ENCODE measurements around the gene DGKB. TPM values are rescaled to one million over a fixed set of nuclear protein-coding genes. Genes with fewer than 3 reads are reported as not detected.

The DGKB gene
- total RNA-seq, 2 experiments from 2014 or later, result not detected

DNA sequence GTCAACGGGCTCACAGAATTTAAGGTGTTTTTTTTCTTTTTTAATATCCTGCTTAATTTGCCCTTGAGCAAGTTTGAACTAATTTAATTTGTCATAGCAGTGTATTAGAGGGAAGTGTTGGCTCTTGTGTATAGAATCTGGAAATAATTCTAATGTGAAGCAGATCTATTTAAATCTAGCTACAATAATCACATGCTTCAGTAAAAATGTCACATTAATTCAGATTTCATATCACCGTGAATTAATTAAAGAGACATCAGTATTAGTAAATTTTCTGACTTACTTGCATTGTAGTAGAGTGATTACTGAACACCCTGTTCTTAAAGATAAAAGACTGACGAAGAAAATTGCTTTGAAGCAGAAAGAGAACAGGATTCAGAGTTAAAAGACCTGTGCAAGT is 124.7 kb downstream of the DGKB start:
- Mint-ChIP-seq H3K9me3 (peaks cover 8% of the 10 kb centered on the region), H3K4me3 (no peak overlapping the region), H3K27me3 (no peaks in the 10 kb centered on the region), H3K36me3 (no peaks in the 10 kb centered on the region), H3K27ac (no peak overlapping the region), H3K4me1 (no peaks in the 10 kb centered on the region)
- ATAC-seq (ENCODE audit: low read depth) (no peak), DNase-seq (no peak)
- POLR2A ChIA-PET, result no interaction called here

DNA sequence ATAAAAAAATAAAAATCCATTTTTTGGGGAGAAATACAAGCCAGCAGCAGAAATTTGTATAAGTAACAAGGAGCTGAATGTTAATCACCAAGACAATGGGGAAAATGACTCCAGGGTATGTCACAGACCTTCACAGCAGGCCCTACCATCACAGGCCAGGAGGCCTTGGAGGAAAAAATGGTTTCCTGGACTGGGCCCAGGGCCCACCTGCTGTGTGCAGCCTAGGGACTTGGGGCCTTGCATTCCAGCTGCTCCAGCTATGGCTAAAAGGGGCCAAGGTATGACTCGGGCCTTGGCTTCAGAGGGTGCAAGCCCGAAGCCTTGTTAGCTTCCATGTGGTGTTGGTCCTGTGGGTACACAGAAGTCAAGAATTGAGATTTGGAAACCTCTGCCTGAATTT is 126.3 kb downstream of the DGKB start:
- Mint-ChIP-seq H3K27ac (no peak overlapping the region), H3K36me3 (no peaks in the 10 kb centered on the region), H3K9me3 (peaks cover 8% of the 10 kb centered on the region), H3K27me3 (no peaks in the 10 kb centered on the region), H3K4me1 (no peaks in the 10 kb centered on the region), H3K4me3 (no peak overlapping the region)
- ATAC-seq (ENCODE audit: low read depth) (no peak), DNase-seq (no peak)
- POLR2A ChIA-PET, result no interaction called here

DNA sequence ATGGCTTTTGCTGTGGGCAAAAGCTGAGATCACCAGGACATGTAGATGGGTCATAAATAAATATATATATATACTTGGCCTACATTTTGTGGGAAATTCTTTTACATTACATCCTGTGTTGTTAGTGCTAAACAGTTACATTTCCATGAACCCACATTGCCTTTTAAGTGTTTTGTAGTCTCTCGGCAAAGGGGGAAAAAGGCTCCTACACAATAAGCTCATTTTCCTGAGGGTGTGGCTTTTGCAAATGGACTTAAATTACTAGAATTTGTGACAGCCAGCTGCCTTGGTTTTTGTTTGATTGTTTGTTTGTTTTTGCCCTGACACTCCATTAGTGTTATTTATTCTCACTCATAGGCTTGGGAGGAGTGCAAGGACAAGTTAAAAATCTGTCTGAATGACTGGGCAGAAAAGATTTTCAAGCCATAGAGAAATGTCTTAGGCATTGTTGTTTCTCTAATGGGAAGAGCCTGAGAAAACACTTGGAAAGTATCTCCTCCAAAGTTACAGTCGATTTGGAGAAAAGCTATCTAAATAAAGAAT is 128.8 kb downstream of the DGKB start:
- Mint-ChIP-seq H3K4me1 (no peaks in the 10 kb centered on the region), H3K9me3 (peaks cover 8% of the 10 kb centered on the region), H3K27ac (no peak overlapping the region), H3K27me3 (no peaks in the 10 kb centered on the region), H3K36me3 (no peaks in the 10 kb centered on the region), H3K4me3 (no peak overlapping the region)
- no peak for DNase-seq
- POLR2A ChIA-PET, result no interaction called here
- ATAC-seq (ENCODE audit: low read depth), result no peak

DNA sequence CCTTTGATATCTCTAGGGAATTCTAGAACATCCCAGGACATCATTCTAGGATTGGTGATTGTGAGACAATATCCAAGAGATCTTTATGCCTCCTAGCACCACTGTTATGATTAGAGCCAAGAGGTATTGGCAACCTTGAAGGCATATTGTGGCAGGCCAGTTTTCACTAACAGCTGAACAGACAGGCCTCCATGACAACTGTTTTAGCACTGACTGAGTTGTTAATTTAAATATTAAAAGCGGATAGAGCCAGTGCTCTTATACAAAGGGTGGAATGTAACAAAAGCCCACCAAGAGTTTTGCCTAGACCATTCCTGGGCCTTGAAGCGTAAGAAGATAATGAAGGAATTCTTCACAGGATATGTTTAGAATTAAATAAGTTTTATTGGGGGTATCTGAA is 131.9 kb downstream of the DGKB start:
- Mint-ChIP-seq H3K4me3 (no peak overlapping the region), H3K27ac (no peak overlapping the region), H3K9me3 (peaks cover 4% of the 10 kb centered on the region), H3K4me1 (no peaks in the 10 kb centered on the region), H3K36me3 (no peaks in the 10 kb centered on the region), H3K27me3 (no peaks in the 10 kb centered on the region)
- no peak for ATAC-seq (ENCODE audit: low read depth)
- POLR2A ChIA-PET, result no interaction called here
- DNase-seq, result no peak

DNA sequence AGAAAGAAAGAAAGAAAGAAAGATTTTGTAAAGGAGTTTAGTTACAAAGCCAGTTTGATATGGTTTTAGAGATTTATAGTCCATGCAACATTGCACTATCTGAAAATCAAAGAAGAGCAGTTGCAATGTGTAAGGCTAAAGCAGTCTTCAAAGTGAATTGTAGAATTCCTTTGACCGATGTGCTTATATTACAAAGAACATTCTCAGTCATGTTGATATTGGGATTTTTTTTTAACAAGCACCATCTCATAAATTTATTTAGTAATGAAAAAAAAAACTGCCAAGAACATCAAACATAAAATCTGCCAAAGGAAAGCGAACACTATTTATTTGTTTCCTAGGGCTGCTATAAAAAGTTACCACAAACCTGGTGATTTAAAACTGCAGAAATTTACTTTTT is 133.3 kb downstream of the DGKB start:
- H3K4me3 Mint-ChIP-seq, result no peak overlapping the region
- no peaks in the 10 kb centered on the region for H3K9me3 Mint-ChIP-seq
- no peaks in the 10 kb centered on the region for H3K27me3 Mint-ChIP-seq
- no peaks in the 10 kb centered on the region for H3K36me3 Mint-ChIP-seq
- ATAC-seq (ENCODE audit: low read depth) (no peak), DNase-seq (no peak)
- POLR2A ChIA-PET, result no interaction called here
- no peak overlapping the region for H3K27ac Mint-ChIP-seq
- H3K4me1 Mint-ChIP-seq, result no peaks in the 10 kb centered on the region

DNA sequence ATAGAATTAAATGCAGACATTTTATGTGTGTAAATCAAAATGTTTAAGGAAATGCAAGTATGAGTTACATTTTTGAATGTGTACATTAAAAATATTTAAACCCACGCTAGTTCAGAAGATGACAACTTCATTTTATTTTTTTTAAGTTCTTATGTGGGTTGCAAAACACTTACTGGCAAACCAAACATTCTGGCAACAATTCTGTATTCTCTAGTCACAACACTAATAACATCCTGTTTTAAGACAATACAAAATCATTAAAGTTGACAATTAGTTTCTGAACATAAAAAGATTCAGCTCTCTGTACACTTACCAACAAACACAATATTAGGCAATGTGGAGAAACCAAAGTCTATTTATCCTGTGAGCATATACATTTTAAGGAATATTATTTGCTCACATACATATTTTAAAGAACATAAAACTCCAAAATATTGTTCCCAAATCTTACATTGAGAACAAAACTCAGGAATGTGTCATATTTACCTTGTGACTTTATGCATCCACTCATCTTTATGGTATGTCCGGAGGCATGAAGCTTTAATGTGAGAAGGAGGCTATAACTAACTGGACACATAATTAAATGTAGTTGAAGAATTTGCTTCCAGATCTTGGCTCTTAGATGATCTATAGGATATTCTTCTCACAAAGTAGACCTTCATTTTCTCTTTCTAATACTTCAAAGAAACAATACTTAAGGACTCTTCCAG is 134.7 kb downstream of the DGKB start:
- Mint-ChIP-seq H3K9me3 (peaks cover 1% of the 10 kb centered on the region), H3K4me3 (no peak overlapping the region), H3K27ac (no peak overlapping the region), H3K27me3 (no peaks in the 10 kb centered on the region), H3K4me1 (no peaks in the 10 kb centered on the region), H3K36me3 (no peaks in the 10 kb centered on the region)
- DNase-seq, result no peak
- ATAC-seq (ENCODE audit: low read depth), result no peak
- POLR2A ChIA-PET, result no interaction called here

DNA sequence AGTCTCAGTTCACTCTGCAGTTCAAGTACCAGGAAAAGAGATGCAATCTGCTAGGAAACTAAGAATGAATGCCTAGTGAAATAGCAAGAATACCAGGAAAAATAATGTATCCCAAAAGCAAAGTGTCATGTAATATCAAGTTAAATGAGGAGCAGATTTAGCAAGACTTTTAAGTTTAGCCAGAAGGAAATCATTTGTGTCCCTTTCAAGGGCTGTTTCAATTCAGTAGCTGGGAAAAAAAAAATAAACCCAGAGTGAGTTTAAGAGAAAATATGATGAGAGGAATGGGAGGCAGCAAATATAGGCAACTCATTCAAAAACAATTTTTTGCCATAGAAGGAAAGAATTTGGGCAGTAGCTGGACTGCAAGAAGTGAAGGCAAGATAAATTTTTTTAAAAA is 135.8 kb downstream of the DGKB start:
- H3K9me3 Mint-ChIP-seq, result peaks cover 2% of the 10 kb centered on the region
- POLR2A ChIA-PET, result no interaction called here
- DNase-seq, result no peak
- no peaks in the 10 kb centered on the region for H3K4me1 Mint-ChIP-seq
- H3K36me3 Mint-ChIP-seq, result no peaks in the 10 kb centered on the region
- no peak overlapping the region for H3K27ac Mint-ChIP-seq
- no peaks in the 10 kb centered on the region for H3K27me3 Mint-ChIP-seq
- no peak overlapping the region for H3K4me3 Mint-ChIP-seq
- ATAC-seq (ENCODE audit: low read depth), result no peak

DNA sequence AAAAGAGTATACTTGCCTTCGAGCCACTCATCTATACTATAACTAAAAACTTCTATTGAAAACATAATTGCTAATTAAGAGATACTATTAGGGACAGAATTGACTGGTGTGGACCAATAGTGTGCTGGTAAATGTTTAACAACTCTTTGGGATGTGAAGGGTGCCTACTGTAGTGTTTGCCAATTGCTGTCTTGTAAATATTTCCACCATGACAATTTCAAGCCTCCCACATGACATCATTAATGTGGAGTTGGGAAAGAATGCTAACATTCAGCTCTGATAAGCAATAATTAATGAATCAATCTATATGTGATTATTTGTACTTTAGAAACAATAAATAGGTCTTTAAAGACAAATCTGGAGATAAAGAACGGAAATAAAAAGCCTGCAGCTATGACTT is 136.8 kb downstream of the DGKB start:
- Mint-ChIP-seq H3K27me3 (no peaks in the 10 kb centered on the region), H3K27ac (no peak overlapping the region), H3K9me3 (peaks cover 2% of the 10 kb centered on the region), H3K4me1 (no peaks in the 10 kb centered on the region), H3K36me3 (no peaks in the 10 kb centered on the region), H3K4me3 (no peak overlapping the region)
- no peak for ATAC-seq (ENCODE audit: low read depth)
- no peak for DNase-seq
- POLR2A ChIA-PET, result no interaction called here

DNA sequence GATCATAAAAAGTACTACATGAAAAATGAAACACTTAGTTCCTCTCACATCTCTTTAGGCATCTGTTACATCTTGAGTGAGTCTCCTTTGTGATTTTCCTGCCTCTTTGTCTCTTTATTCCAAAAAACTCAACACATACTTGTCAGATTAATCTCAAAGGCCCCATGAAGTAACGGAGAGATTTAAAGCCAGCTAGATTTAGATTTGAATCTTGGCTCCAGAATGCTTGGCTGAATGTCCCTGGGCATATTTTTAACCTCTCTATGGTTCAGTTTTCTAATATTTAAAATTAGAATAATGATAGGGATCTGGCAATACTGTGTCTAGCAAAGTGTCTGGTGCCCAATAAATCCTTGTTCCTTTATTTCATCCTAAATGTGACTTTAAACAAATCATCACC is 140.0 kb downstream of the DGKB start:
- Mint-ChIP-seq H3K9me3 (peaks cover 2% of the 10 kb centered on the region), H3K27me3 (no peaks in the 10 kb centered on the region), H3K4me3 (no peak overlapping the region), H3K36me3 (no peaks in the 10 kb centered on the region), H3K4me1 (no peaks in the 10 kb centered on the region), H3K27ac (no peak overlapping the region)
- POLR2A ChIA-PET, result no interaction called here
- DNase-seq (no peak), ATAC-seq (ENCODE audit: low read depth) (no peak)

DNA sequence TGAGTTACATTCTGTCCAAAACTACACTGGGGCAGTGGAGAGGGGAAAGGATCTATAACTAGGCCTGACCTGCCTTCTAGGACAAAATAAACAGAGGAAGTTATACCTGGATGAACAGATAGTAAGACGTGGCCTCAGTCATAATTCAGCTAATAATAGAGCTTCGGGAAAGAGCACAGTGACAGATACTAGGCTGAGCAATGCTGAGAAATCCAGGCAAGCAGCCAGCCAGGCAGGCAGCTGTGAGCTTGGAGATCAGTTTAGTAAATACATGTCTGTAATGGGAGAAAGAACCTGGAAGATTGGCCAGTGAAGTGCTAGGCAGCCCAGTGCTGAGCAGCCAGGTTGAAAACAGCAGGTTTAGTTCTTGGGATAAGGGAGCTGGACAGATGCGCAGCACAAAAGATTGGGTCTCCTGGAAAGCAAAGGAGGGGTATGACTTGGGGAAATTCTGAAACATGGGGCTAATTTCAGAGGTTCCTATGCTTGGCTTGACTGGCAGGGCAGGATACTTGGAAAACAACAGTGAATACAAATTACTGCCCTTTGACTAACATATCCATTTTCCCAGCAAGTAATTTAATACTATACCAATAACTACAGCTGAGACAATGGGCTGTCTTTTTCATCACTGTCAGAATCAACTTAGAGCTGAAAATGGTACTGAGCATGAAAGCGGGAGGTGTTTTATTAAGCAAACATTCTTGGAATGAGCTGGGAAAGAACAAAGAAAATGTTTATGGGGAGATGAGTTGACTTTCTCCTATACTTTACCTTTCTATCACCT is 140.8 kb downstream of the DGKB start:
- Mint-ChIP-seq H3K27ac (no peak overlapping the region), H3K4me1 (no peaks in the 10 kb centered on the region), H3K36me3 (no peaks in the 10 kb centered on the region), H3K27me3 (no peaks in the 10 kb centered on the region), H3K9me3 (peaks cover 2% of the 10 kb centered on the region), H3K4me3 (no peak overlapping the region)
- ATAC-seq (ENCODE audit: low read depth) (no peak), DNase-seq (no peak)
- POLR2A ChIA-PET, result no interaction called here

DNA sequence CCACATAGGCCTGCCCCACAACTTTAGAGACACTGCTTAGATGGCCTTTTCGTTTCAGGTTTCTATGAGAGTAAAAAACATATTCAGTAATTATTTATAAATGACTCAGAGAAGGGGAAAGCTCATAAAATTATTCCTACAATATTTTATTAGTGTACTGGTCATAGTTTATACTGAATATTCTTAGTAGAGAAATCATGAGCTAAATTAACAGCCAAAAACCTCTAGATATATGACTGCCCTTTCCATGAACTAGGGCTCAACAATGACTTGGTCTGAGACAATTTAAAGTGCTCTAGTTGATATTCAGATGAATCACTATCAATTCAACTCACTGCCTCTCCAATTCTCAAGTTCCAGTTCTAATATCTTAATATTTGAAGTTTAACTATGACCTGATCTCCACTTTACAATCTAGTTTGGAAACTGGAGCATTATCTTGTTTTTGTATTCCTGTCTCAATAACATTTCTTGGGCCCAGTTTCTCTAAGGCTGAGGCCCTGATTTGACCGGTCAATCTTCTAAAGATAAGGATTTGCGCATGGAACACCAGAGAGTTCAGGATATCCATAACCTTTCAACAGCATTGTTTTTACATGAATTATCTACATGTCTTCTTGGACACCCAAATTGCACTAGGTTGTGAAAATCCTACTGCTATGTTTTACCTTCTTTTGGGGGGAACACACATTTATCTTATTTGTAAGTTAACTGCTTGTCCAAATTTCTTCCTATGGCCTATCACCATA is 141.6 kb downstream of the DGKB start:
- Mint-ChIP-seq H3K36me3 (no peaks in the 10 kb centered on the region), H3K27ac (no peak overlapping the region), H3K4me3 (no peak overlapping the region), H3K27me3 (no peaks in the 10 kb centered on the region), H3K9me3 (peaks cover 2% of the 10 kb centered on the region), H3K4me1 (no peaks in the 10 kb centered on the region)
- ATAC-seq (ENCODE audit: low read depth), result no peak
- no peak for DNase-seq
- POLR2A ChIA-PET, result no interaction called here

DNA sequence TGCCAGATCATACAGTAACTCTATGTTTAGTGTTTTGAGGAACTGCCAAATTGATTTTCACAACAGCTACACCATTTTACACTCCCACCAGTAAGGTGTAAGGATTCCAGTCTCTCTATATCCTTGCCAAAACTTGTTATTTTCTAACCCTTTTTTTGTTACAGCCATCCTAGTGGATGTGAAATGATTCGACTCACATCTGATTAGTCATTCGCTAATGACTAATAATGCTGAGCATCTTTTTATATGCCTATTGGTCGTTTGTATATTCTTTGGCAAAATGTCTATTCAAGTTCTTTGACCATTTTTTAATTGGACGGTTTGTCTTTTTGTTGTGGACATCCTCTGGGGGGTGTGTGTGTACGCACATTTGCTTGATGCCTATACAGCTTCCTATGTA is 142.8 kb downstream of the DGKB start:
- Mint-ChIP-seq H3K4me3 (no peak overlapping the region), H3K9me3 (peaks cover 2% of the 10 kb centered on the region), H3K27ac (no peak overlapping the region), H3K36me3 (no peaks in the 10 kb centered on the region), H3K27me3 (no peaks in the 10 kb centered on the region), H3K4me1 (no peaks in the 10 kb centered on the region)
- ATAC-seq (ENCODE audit: low read depth) (no peak), DNase-seq (no peak)
- POLR2A ChIA-PET, result no interaction called here

DNA sequence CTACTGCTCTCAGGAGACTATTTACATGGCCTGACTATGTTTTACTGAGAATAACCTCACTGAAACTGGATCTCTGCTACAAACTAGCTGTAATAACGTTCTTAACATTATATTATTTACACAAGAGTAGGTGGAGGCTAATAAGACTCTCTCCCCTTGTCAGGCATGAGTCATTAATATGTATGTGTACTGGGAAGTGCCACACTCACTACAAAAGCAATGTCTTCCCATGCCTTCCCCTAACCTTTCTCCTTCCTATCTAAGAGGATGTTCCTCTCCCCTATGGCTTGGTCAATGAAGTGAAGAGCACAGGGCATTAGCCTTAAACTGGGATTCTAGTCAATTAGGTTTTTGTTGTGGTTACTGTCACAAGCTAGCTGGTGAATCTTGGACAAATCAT is 147.9 kb downstream of the DGKB start:
- H3K4me3 Mint-ChIP-seq, result no peak overlapping the region
- no peaks in the 10 kb centered on the region for H3K27me3 Mint-ChIP-seq
- no peak overlapping the region for H3K27ac Mint-ChIP-seq

DNA sequence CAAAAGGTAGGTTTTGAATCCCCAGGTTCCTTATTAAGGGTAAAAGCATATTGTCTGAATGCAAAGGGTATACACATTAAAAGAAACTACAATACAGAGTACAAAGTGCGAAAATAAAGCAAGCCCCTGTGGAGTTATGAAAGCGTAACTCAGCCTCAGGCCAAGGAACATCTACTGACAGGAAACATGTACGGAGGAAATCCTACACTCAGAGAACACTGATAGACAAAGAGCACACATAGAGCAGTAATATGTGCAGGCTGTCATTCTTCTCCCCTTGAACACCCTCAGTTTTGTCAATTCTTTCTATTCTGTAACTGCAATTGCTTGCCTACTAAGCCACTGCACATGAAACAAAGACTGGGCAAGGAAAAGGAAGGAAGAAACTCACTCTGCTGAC is 150.2 kb downstream of the DGKB start:
- H3K27ac Mint-ChIP-seq, result no peak overlapping the region
- no peaks in the 10 kb centered on the region for H3K9me3 Mint-ChIP-seq
- ATAC-seq (ENCODE audit: low read depth) (no peak), DNase-seq (no peak)
- H3K36me3 Mint-ChIP-seq, result no peaks in the 10 kb centered on the region
- no peaks in the 10 kb centered on the region for H3K27me3 Mint-ChIP-seq
- no peak overlapping the region for H3K4me3 Mint-ChIP-seq
- POLR2A ChIA-PET, result no interaction called here
- no peaks in the 10 kb centered on the region for H3K4me1 Mint-ChIP-seq

More for the DNA sequence above, 147.9 kb downstream of the DGKB start:
- H3K36me3 Mint-ChIP-seq, result no peaks in the 10 kb centered on the region
- H3K4me1 Mint-ChIP-seq, result no peaks in the 10 kb centered on the region
- ATAC-seq (ENCODE audit: low read depth), result no peak
- POLR2A ChIA-PET, result no interaction called here
- H3K9me3 Mint-ChIP-seq, result no peaks in the 10 kb centered on the region
- DNase-seq, result no peak

All from activated naive CD8-positive, alpha-beta T cell treated with anti-CD3 and anti-CD28 coated beads, Interleukin-2, amount 10 ng/mL, durations not matched to agents 7 days and 5 days (primary cell).